ENCODE measurements around the gene RNF14.

Gene RNF14

GRCh38 chr5:141994511-141995136 lies 25.7 kb downstream of the RNF14 start:
- Histone ChIP-seq H4K20me1 (ENCODE audit: insufficient read depth, low read length, poor library complexity, severe bottlenecking) (no peaks in the 10 kb centered on the region), H3K4me1 (ENCODE audit: insufficient read depth, low read length, poor library complexity, severe bottlenecking) (no peaks in the 10 kb centered on the region), H3K4me2 (ENCODE audit: low read depth, low read length, poor library complexity, severe bottlenecking) (no peak overlapping the region), H3K36me3 (ENCODE audit: insufficient read depth, low read length) (peaks cover 16% of the 10 kb centered on the region; the same call in 1 of the 2 replicates), H3K27me3 (ENCODE audit: insufficient read depth, low read length, poor library complexity, severe bottlenecking) (no peaks in the 10 kb centered on the region), H3K9me3 (ENCODE audit: insufficient read depth, low read depth, low read length) (no peaks in the 10 kb centered on the region), H3K79me2 (ENCODE audit: insufficient read depth, low read length) (no peaks in the 10 kb centered on the region), H3K4me3 (ENCODE audit: low read length, poor library complexity, severe bottlenecking) (no peak overlapping the region), H3K9ac (ENCODE audit: low read depth, low read length, poor library complexity, severe bottlenecking) (no peak overlapping the region), H3F3A (ENCODE audit: low read depth) (no peaks in the 10 kb centered on the region), H3K9me2 (replicated peaks; ENCODE audit: low read depth, low read length) (no peaks in the 10 kb centered on the region), H2AFZ (ENCODE audit: low read length) (no peak overlapping the region)
- TF ChIP-seq CTCF (conservative IDR thresholded peaks at IDR 0.05; ENCODE audit: low read length) (no peak), EZH2phosphoT487 (IDR thresholded peaks at IDR 0.05; ENCODE audit: borderline replicate concordance) (no peak)

GRCh38 chr5:141995656-141996055 lies 26.8 kb downstream of the RNF14 start:
- Histone ChIP-seq H3K79me2 (ENCODE audit: insufficient read depth, low read length) (no peaks in the 10 kb centered on the region), H3K27me3 (ENCODE audit: insufficient read depth, low read length, poor library complexity, severe bottlenecking) (no peaks in the 10 kb centered on the region), H3K36me3 (ENCODE audit: insufficient read depth, low read length) (peaks cover 16% of the 10 kb centered on the region; the same call in 1 of the 2 replicates), H3K4me1 (ENCODE audit: insufficient read depth, low read length, poor library complexity, severe bottlenecking) (no peaks in the 10 kb centered on the region), H3K9me3 (ENCODE audit: insufficient read depth, low read depth, low read length) (no peaks in the 10 kb centered on the region), H3K4me3 (ENCODE audit: low read length, poor library complexity, severe bottlenecking) (no peak overlapping the region), H4K20me1 (ENCODE audit: insufficient read depth, low read length, poor library complexity, severe bottlenecking) (no peaks in the 10 kb centered on the region), H3K9me2 (replicated peaks; ENCODE audit: low read depth, low read length) (no peaks in the 10 kb centered on the region), H3K9ac (ENCODE audit: low read depth, low read length, poor library complexity, severe bottlenecking) (no peak overlapping the region), H3K4me2 (ENCODE audit: low read depth, low read length, poor library complexity, severe bottlenecking) (no peak overlapping the region), H3F3A (ENCODE audit: low read depth) (no peaks in the 10 kb centered on the region), H2AFZ (ENCODE audit: low read length) (no peak overlapping the region)
- TF ChIP-seq EZH2phosphoT487 (IDR thresholded peaks at IDR 0.05; ENCODE audit: borderline replicate concordance) (no peak), CTCF (conservative IDR thresholded peaks at IDR 0.05; ENCODE audit: low read length) (no peak)

GRCh38 chr5:141997358-141997960 lies 28.6 kb downstream of the RNF14 start:
- Histone ChIP-seq H3K9me2 (replicated peaks; ENCODE audit: low read depth, low read length) (no peaks in the 10 kb centered on the region), H2AFZ (ENCODE audit: low read length) (no peak overlapping the region), H3K9me3 (ENCODE audit: insufficient read depth, low read depth, low read length) (no peaks in the 10 kb centered on the region), H3K4me1 (ENCODE audit: insufficient read depth, low read length, poor library complexity, severe bottlenecking) (no peaks in the 10 kb centered on the region), H3K9ac (ENCODE audit: low read depth, low read length, poor library complexity, severe bottlenecking) (no peak overlapping the region), H3K4me2 (ENCODE audit: low read depth, low read length, poor library complexity, severe bottlenecking) (no peak overlapping the region), H3K4me3 (ENCODE audit: low read length, poor library complexity, severe bottlenecking) (no peak overlapping the region), H3K27me3 (ENCODE audit: insufficient read depth, low read length, poor library complexity, severe bottlenecking) (no peaks in the 10 kb centered on the region), H3F3A (ENCODE audit: low read depth) (no peaks in the 10 kb centered on the region), H3K79me2 (ENCODE audit: insufficient read depth, low read length) (no peaks in the 10 kb centered on the region), H4K20me1 (ENCODE audit: insufficient read depth, low read length, poor library complexity, severe bottlenecking) (no peaks in the 10 kb centered on the region), H3K36me3 (ENCODE audit: insufficient read depth, low read length) (peaks cover 12% of the 10 kb centered on the region; the same call in 1 of the 2 replicates)
- TF ChIP-seq EZH2phosphoT487 (IDR thresholded peaks at IDR 0.05; ENCODE audit: borderline replicate concordance) = no peak
- no peak for TF ChIP-seq CTCF (conservative IDR thresholded peaks at IDR 0.05; ENCODE audit: low read length)
